Measurements from ENCODE around the gene LRRC42. TPM values are rescaled to one million over a fixed set of nuclear protein-coding genes. Genes with fewer than 3 reads are reported as not detected.

LRRC42 gene
- total and polyA plus RNA-seq, 10 of the 15 experiments (the other 5 are each of a cell fraction or from before 2014, with no cell fraction given) = 11.0 to 34.4 (median 23.0) TPM

GRCh38 chr1:53930932-53931331 is 15.2 kb upstream of the LRRC42 start:
- CTCF ChIA-PET = interaction anchor here (0.9 to 1.9 kb wide), 7 partner anchors 11 to 70 kb away, joined by 3 to 10 read pairs (median 4); no protein-coding TSS in a partner anchor

More at GRCh38 chr1:53930932-53931331, 15.2 kb upstream of the LRRC42 start:
- RAD21 ChIA-PET (ENCODE audit: unreplicated experiment) = no interaction called here
- SMC1A ChIA-PET (ENCODE audit: uncharacterized antibody, unreplicated experiment) = interaction anchor here (1.1 to 2.1 kb wide), 3 partner anchors 12 to 70 kb away, joined by 3 to 8 read pairs (median 4); partner anchors contain the start of genes IFT25 and LRRC42
- Histone ChIP-seq H2AFZ (ENCODE audit: control insufficient read depth, low read depth, low read length) (no peak overlapping the region), H3K9ac (ENCODE audit: control insufficient read depth, insufficient read depth, low read length) (no peak overlapping the region), H3K27me3 (replicated peaks in 1 of 2; ENCODE audit: control insufficient read depth in 2 of 2, insufficient read depth in 2 of 2, low read length in 1 of 2) (no peaks in the 10 kb centered on the region), H4K20me1 (ENCODE audit: control insufficient read depth, insufficient read depth) (no peaks in the 10 kb centered on the region), H3K4me3 (no peak overlapping the region), H3K9me3 (replicated peaks; ENCODE audit: control insufficient read depth, insufficient read depth, low read length) (peaks cover 12% of the 10 kb centered on the region), H3K27ac (ENCODE audit: control insufficient read depth, insufficient read depth) (no peak overlapping the region), H3K79me2 (ENCODE audit: control insufficient read depth, insufficient read depth, low read length) (no peaks in the 10 kb centered on the region), H3K4me1 (ENCODE audit: control insufficient read depth, insufficient read depth, low read length) (no peaks in the 10 kb centered on the region), H3K36me3 (ENCODE audit: control insufficient read depth in 2 of 2, insufficient read depth in 2 of 2, low read length in 1 of 2) (peaks cover 0 to 11% of the 10 kb centered on the region in 2 experiments; a peak in 2 of 4 replicates), H3K4me2 (ENCODE audit: control insufficient read depth, insufficient read depth) (no peak overlapping the region)
- FAIRE-seq = no peak
- 86% methylated on average over 3 of the region's 3 CpGs for WGBS (ENCODE audit: insufficient coverage, insufficient replicate concordance, low lambda C conversion rate, missing lambda C conversion rate)
- no TSS peak for BruUV-seq (replicated peaks)
- intact Hi-C loops (cut with micrococcal nuclease; ENCODE audit: unreplicated experiment) (no loop called here), in situ Hi-C loops (cut with MboI) (no loop called here)
- TF ChIP-seq NFIC (IDR thresholded peaks at IDR 0.05; ENCODE audit: low read depth, low read length) (no peak), GABPA (IDR thresholded peaks at IDR 0.05; ENCODE audit: low read depth) (no peak), E2F8 (IDR thresholded peaks at IDR 0.05; ENCODE audit: low read depth, partially characterized antibody) (no peak), KAT2A (conservative IDR thresholded peaks at IDR 0.05; ENCODE audit: control insufficient read depth, low read depth, low read length) (no peak), ZBED1 (IDR thresholded peaks at IDR 0.05; ENCODE audit: borderline replicate concordance) (no peak), BCLAF1 (IDR thresholded peaks at IDR 0.05) (no peak), RBBP5 (conservative IDR thresholded peaks at IDR 0.05) (no peak)
- DNase-seq (ENCODE audit: low read depth, low spot score) = no peak
- POLR2A ChIA-PET = interaction anchor here (0.6 kb wide), 2 partner anchors 15 to 29 kb away, joined by 3 to 4 read pairs; partner anchors contain the start of gene IFT25
- no peak for ATAC-seq
